ENCODE data around the gene GFAP.

DNA sequence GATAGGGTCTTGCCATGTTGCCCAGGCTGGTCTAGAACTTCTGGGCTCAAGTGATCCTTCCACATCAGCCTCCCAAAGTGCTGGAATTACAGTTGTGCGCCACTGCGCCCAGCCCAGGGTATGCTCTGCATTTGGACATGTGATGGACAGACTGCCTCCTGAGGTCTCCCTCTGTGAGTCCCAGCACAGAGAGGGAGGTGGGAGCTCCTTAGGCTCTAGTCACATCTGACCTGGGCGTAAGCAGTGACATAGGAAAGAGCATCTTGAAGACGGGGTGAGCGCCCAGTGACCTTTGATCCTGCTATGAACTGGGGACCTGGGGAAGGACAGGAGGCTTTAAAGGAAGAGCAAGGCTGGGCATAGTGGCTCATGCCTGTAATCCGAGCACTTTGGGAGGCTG is 2.2 kb upstream of the GFAP start:
- TF ChIP-seq CTCF (IDR thresholded peaks at IDR 0.05) (no peak), POLR2A (IDR thresholded peaks at IDR 0.05) (no peak)

Data from testis (tissue), 2 donors.